ENCODE measurements around the gene RRP9.

- TF ChIP-seq CTCF (IDR thresholded peaks at IDR 0.05) (no peak), POLR2AphosphoS5 (IDR thresholded peaks at IDR 0.05) (no peak)
These were observed 29.6 kb upstream of the RRP9 start for GRCh38 chr3:51971350-51971749.

All from prostate gland (tissue), 2 donors.